Measurements from ENCODE around the gene CLMP.
A peak's percentile ranks its signal among the peaks of the same experiment; 100 is the strongest.

CLMP gene

DNA sequence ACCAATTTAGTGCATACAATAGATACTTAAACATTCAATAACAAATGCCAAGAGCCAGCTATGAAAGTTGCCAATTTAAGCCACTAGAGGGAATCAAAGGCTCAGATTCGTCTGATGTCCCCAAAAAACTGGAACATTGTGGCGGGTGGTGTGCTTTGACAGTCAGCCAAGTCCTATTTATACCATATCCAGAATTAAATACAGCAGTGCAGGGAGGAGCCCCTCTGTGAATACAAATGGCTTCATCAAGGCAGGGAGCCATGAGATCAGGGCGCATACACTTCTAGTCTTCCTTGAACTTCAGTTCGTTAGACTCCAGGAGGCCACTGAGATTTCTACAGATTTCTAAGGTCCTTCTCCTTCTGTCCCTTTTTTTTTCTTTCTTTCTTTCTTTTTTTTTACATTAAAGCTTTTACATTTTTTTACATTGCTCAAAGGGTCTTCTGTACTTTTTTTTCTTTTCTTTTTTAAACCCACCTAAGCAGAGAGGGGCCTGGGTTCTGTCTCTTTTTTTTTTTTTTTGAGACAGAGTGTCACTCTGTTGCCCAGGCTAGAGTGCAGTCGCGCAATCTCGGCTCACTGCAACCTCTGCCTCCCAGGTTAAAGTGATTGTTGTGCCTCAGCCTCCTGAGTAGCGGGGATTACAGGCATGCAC lies 91.6 kb downstream of the CLMP start:
- peaks cover 2% of the 10 kb centered on the region for H3K27me3 ChIP-seq (ENCODE audit: insufficient read depth, poor library complexity, severe bottlenecking)
- TF ChIP-seq, protein P1, sequence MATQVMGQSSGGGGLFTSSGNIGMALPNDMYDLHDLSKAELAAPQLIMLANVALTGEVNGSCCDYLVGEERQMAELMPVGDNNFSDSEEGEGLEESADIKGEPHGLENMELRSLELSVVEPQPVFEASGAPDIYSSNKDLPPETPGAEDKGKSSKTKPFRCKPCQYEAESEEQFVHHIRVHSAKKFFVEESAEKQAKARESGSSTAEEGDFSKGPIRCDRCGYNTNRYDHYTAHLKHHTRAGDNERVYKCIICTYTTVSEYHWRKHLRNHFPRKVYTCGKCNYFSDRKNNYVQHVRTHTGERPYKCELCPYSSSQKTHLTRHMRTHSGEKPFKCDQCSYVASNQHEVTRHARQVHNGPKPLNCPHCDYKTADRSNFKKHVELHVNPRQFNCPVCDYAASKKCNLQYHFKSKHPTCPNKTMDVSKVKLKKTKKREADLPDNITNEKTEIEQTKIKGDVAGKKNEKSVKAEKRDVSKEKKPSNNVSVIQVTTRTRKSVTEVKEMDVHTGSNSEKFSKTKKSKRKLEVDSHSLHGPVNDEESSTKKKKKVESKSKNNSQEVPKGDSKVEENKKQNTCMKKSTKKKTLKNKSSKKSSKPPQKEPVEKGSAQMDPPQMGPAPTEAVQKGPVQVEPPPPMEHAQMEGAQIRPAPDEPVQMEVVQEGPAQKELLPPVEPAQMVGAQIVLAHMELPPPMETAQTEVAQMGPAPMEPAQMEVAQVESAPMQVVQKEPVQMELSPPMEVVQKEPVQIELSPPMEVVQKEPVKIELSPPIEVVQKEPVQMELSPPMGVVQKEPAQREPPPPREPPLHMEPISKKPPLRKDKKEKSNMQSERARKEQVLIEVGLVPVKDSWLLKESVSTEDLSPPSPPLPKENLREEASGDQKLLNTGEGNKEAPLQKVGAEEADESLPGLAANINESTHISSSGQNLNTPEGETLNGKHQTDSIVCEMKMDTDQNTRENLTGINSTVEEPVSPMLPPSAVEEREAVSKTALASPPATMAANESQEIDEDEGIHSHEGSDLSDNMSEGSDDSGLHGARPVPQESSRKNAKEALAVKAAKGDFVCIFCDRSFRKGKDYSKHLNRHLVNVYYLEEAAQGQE (IDR thresholded peaks at IDR 0.05; ENCODE audit: insufficient replicate concordance, low read depth): no peak
- TF ChIP-seq CTCF (IDR thresholded peaks at IDR 0.05; ENCODE audit: insufficient read depth, low read length) (peak; percentile 49), GABPA (IDR thresholded peaks at IDR 0.05; ENCODE audit: low read depth) (no peak)
- H3K27ac ChIP-seq (replicated peaks): no peak overlapping the region
- DNase-seq (ENCODE audit: low read depth in 1 of 2, low spot score in 1 of 2): peak in 1 of 2 experiments; percentile 13
- H3K4me3 ChIP-seq (replicated peaks; ENCODE audit: insufficient read depth, low read length): no peak overlapping the region

DNA sequence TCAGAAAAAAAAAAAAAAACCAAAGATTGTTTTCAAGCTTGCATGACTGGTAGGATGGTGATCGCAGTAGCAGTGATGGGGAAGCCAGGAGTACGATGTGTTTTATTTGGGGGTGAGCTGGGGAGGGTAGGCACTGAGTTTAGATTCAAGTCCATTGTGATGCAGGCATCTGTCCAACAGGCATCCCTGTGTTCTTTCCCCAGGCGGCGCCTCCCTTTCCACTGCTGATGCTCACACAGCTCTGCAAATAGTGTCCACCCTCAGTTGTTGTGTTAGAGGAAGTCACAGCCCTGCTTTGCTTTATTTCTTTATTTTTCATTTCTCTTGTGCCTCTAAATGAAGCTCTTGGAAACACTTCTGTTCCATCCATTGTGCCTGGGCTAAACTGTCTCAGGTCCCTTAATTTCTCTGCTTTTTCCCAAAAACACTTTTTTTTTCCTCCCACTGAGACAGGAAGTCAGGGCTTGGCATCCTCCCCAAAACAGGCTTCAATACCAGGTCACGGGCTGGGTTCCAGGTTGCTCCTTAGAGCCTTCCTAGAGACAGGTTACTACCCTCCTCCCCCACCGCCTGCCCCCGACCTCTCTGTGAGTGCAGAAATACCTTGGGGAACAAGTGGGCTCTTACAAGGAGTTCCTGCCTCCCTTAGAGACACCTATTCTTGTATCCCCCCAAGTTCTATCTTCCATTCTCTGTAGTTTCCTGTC lies 94.5 kb downstream of the CLMP start:
- Histone ChIP-seq H3K4me3 (replicated peaks; ENCODE audit: insufficient read depth, low read length) (no peak overlapping the region), H3K27ac (replicated peaks) (no peak overlapping the region), H3K27me3 (ENCODE audit: insufficient read depth, poor library complexity, severe bottlenecking) (peaks cover 2% of the 10 kb centered on the region)
- no peak for TF ChIP-seq SPI1 (IDR thresholded peaks at IDR 0.05; ENCODE audit: borderline replicate concordance, low read depth)
- TF ChIP-seq, protein P1 (IDR thresholded peaks at IDR 0.05; ENCODE audit: insufficient replicate concordance, low read depth): no peak
- no peak for TF ChIP-seq POLR2AphosphoS5 (IDR thresholded peaks at IDR 0.05; ENCODE audit: low read depth)
- no peak for TF ChIP-seq CTCF (IDR thresholded peaks at IDR 0.05; ENCODE audit: insufficient read depth, low read length)
- no peak for TF ChIP-seq GABPA (IDR thresholded peaks at IDR 0.05; ENCODE audit: low read depth)
- no peak for DNase-seq (ENCODE audit: low read depth in 1 of 2, low spot score in 1 of 2)

- Histone ChIP-seq H3K4me3 (replicated peaks; ENCODE audit: insufficient read depth, low read length) (no peak overlapping the region), H3K27me3 (ENCODE audit: insufficient read depth, poor library complexity, severe bottlenecking) (peaks cover 2% of the 10 kb centered on the region), H3K27ac (replicated peaks) (no peak overlapping the region)
- no peak for DNase-seq (ENCODE audit: low read depth in 1 of 2, low spot score in 1 of 2)
- TF ChIP-seq POLR2AphosphoS5 (IDR thresholded peaks at IDR 0.05; ENCODE audit: low read depth) (no peak), CTCF (IDR thresholded peaks at IDR 0.05; ENCODE audit: insufficient read depth, low read length) (no peak), GABPA (IDR thresholded peaks at IDR 0.05; ENCODE audit: low read depth) (no peak), SPI1 (IDR thresholded peaks at IDR 0.05; ENCODE audit: borderline replicate concordance, low read depth) (no peak)
- TF ChIP-seq, protein P1 (IDR thresholded peaks at IDR 0.05; ENCODE audit: insufficient replicate concordance, low read depth): no peak
Measured at GRCh38 chr11:123098990-123099389, 96.1 kb downstream of the CLMP start.
